Lower leg skin (tissue), 3 donors: Measurements from ENCODE around the gene DMD.

ENCODE experiments used
- POLR2A ChIP-seq, 2 donors: fragments of 450-650 bp; IDR thresholded peaks; one replicate each; pipeline ENCODE4 v1.6.1; 2016 to 2017; ENCODE audit warnings: antibody characterized with exemption in 2 of 2, mild to moderate bottlenecking in 1 of 2, moderate library complexity in 1 of 2
- TF ChIP-seq, protein P1 (sequence below), 3 donors: fragments of 450-650 bp; IDR thresholded peaks; one replicate each; pipeline ENCODE4 v1.5.1; 2016; ENCODE audit warnings: antibody characterized with exemption in 3 of 3, mild to moderate bottlenecking in 3 of 3, moderate library complexity in 2 of 3

GRCh38 chrX:31225819-31226218 is 1985.5 kb downstream of the DMD start:
- TF ChIP-seq, protein P1, sequence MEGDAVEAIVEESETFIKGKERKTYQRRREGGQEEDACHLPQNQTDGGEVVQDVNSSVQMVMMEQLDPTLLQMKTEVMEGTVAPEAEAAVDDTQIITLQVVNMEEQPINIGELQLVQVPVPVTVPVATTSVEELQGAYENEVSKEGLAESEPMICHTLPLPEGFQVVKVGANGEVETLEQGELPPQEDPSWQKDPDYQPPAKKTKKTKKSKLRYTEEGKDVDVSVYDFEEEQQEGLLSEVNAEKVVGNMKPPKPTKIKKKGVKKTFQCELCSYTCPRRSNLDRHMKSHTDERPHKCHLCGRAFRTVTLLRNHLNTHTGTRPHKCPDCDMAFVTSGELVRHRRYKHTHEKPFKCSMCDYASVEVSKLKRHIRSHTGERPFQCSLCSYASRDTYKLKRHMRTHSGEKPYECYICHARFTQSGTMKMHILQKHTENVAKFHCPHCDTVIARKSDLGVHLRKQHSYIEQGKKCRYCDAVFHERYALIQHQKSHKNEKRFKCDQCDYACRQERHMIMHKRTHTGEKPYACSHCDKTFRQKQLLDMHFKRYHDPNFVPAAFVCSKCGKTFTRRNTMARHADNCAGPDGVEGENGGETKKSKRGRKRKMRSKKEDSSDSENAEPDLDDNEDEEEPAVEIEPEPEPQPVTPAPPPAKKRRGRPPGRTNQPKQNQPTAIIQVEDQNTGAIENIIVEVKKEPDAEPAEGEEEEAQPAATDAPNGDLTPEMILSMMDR (IDR thresholded peaks at IDR 0.05): no peak
- TF ChIP-seq POLR2A (IDR thresholded peaks at IDR 0.05): no peak
